GM12891 (cell line): Measurements from ENCODE around the gene COP1.
"Not testable (repeated sequence)": the region's sequence is repeated elsewhere in the genome, so short reads cannot be mapped to it uniquely, and the experiment has no call there.

Experiments
- DNase-seq: peaks from one replicate; pipeline ENCODE4 v3.0.0; 2011; ENCODE audit warnings: low spot score; ENCODE audit not compliant: insufficient read length
- FAIRE-seq: peaks from 2 replicates; lab custom pipeline; 2011; peaks lifted over from hg19 to GRCh38; lab: Jason Lieb, UNC
- PAX5 ChIP-seq: IDR thresholded peaks from 2 replicates; pipeline ENCODE4 v1.6.1; 2011; ENCODE audit warnings: low read length, moderate library complexity, mild to moderate bottlenecking; ENCODE audit not compliant: insufficient read depth, severe bottlenecking
- POLR2A ChIP-seq: IDR thresholded peaks from 2 replicates; pipeline ENCODE4 v1.6.1; 2011; ENCODE audit warnings: low read depth, low read length, control low read depth
- POLR2AphosphoS5 ChIP-seq: IDR thresholded peaks from 2 replicates; pipeline ENCODE4 v1.6.1; 2011; ENCODE audit warnings: low read depth, low read length, control low read depth
- POU2F2 ChIP-seq: IDR thresholded peaks from 2 replicates; pipeline ENCODE4 v1.6.1; 2011; ENCODE audit warnings: low read depth, mild to moderate bottlenecking, control low read depth, low read length, moderate library complexity
- SPI1 ChIP-seq: IDR thresholded peaks from 2 replicates; pipeline ENCODE4 v1.6.1; 2011; ENCODE audit warnings: low read depth, low read length, control low read depth
- TAF1 ChIP-seq: IDR thresholded peaks from 2 replicates; pipeline ENCODE4 v1.6.1; 2011; ENCODE audit warnings: low read depth, low read length, control low read depth

Gene COP1

DNA sequence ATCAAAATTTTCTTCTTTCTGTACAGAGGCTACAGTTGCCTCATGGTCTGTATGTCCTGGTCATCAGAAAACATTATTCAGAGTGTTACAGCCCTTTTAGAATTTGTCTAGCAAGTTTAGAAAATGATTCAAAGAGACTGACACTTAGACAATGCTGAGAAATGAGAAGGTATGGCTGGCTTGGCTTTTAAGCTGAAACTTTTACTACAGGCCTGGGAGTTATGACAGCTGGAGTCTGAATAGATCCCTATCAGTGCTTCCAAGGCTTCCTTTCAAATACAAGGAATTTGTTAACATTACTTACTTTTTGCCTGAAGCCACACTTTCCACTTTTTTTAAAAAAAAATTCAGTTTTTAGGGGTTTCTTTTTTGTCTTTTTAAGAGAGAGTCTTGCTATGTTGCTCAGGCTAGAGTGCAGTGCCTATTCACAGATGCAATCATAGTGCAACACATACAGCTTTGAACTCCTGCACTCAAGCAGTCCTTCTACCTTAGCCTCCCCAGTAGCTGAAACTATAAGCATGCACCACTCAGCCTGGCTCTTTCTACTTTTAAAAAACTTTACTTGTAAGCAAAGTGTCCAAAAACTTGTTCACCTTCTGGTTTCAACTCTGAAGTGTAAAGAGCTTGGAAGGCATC, 10.5 kb upstream of the COP1 start:
- FAIRE-seq (no peak), DNase-seq (no peak)
- no peak for TF ChIP-seq SPI1
- no peak for TF ChIP-seq TAF1
- no peak for TF ChIP-seq POLR2A
- TF ChIP-seq POLR2AphosphoS5: no peak
- TF ChIP-seq POU2F2: no peak
- no peak for TF ChIP-seq PAX5

DNA sequence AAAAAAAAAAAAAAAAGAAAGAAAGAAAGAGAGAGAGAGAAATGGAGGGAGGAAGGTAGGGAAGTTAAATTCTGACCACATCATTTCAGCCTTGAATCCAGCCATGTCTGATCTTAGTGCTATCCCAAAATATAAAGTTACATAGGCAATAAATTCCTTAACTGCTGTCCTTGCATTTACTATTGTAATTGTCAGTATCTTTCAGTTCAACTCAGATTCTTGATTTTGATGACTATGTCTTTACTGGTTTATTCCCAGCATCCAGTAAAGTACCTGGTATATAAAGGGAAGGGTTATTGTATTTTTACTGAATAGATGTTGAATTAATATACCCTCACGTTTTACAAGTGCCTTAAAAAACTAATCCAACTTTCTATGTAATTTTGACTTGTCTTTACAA, 8.9 kb upstream of the COP1 start:
- TF ChIP-seq SPI1: no peak
- no peak for TF ChIP-seq POU2F2
- DNase-seq: no peak
- FAIRE-seq: no peak

DNA sequence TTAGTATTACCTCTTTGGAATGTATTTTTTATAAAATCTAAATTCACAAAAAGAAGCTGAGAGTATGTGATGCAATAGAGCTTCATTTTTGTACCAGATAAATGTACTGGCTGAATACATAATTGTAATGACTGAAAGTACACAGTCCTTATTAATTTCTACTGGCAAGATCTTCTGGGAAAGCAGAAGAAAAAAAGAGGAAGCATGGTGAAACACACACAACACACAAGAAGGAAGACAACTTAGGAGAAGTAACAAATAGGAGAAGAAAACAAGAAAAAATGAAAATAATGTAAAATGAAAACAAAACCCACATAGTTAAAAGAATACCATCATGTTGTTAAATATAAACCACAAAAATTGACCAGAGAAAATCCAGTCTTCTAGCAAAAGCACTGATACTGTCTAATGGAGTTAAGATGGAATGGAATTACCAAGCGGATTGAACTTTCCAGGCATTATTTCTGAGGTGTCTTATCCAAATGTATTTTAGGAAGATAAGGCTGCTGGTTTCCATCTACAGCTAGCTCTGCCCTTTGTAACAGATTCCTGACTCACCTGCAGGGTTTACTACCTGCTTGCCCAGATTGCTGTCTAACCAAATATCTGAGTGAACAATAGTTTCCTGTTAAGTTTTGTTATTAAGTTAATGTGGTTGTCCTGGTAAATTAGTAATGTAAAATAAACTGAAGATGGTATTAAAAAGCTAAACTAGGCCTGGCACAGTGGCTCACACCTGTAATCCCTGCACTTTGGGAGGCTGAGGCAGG, 4.5 kb upstream of the COP1 start:
- no peak for DNase-seq
- TF ChIP-seq PAX5: no peak
- TF ChIP-seq POLR2A: no peak
- TF ChIP-seq SPI1: no peak
- no peak for TF ChIP-seq POLR2AphosphoS5
- no peak for FAIRE-seq

DNA sequence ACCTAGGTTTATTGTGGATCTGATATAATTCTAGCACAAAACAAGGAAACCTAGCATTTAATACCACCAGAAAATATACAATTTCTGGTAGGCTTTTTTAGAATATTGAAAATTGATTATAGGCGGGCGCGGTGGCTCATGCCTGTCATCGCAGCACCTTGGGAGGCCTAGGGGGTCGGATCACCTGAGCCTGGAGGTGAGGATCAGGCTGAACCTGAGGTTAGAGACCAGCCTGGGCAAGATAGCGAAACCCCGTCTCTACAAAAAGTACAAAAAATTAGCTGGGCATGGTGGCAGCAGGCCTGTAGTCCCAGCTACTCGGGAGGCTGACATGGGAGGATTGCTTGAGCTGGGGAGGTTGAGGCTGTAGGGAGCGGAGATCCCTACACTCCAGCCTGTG, 948 bp upstream of the COP1 start:
- no peak for DNase-seq
- no peak for FAIRE-seq
- TF ChIP-seq POLR2AphosphoS5 (no peak), POU2F2 (no peak), POLR2A (no peak), TAF1 (no peak), PAX5 (no peak), SPI1 (no peak)

DNA sequence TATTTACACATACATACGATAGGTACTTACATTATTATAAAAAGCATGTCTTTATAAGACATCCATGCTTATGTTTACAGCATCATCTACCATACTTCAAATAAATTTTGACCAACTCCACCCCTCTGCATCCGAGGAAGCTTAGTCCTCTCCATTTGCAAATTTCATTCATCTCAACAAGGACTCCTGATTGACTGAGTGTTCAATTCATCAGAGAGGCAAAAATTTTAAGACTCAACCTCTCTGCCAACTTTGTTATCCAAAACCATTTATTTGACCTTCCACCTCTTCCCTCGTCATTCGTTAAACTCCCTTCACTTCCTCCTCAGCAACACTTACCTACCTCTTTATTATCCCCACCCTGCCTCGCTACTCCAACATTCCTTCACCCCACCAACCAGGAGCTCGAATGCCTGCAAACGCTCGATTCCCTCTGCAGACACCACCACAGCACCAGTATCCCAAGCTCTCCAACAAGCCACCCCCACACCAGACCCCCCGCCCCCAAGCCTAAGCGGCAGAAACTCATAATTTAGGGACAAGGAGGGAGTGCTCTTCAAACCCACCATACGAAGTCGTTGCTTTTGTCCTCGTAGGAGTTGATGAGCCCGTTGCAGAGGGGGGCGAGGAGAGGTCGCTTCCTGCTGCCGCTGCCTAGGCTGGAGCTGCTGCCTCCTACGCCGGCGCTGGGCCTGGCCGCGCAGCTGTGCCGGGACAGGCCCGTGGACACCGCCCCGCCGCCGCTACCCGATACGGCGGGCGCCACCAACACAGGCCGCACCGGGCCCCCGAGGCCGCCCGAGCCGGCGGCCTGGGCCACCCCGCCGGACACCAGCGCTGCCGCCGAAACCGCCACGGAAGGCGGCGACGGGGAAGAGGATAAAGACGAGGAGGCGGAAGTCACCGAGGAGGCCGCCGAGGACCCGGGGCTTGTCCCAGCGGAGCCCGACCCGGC, 803 bp downstream of the COP1 start:
- FAIRE-seq (peak; percentile 47), DNase-seq (peak; percentile 31)
- TF ChIP-seq POLR2AphosphoS5: no peak
- TF ChIP-seq PAX5: no peak
- TF ChIP-seq TAF1: no peak
- no peak for TF ChIP-seq SPI1
- TF ChIP-seq POLR2A: no peak
- TF ChIP-seq POU2F2: no peak

DNA sequence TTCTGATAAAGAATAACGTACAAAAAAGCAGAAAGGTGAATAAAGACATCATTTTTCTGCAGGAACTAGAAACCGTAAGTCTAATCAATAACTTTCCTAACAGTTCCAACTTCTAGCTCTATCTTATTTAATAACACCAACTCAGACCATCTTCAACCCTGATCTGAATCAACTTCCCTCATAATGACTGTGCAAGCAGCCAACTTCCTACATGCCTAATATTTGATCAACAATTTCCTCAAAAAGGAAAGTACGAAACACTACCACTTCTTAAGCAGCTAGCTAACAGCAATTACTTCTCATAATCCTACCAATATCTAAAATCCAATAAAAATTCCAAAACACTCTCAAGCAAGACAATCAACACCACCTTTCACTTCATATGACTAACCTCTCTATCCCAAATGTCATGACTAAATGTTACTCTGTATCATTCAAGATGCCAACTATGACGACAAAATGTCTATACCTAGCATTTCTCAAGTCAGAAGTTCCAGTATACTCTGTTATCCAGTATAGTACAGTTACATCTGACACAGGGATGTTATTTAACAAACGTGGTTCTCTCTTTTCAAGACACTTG, 1.7 kb downstream of the COP1 start:
- DNase-seq (no peak), FAIRE-seq (peak; percentile 5)
- TF ChIP-seq TAF1 (no peak), PAX5 (no peak), POLR2A (no peak)

DNA sequence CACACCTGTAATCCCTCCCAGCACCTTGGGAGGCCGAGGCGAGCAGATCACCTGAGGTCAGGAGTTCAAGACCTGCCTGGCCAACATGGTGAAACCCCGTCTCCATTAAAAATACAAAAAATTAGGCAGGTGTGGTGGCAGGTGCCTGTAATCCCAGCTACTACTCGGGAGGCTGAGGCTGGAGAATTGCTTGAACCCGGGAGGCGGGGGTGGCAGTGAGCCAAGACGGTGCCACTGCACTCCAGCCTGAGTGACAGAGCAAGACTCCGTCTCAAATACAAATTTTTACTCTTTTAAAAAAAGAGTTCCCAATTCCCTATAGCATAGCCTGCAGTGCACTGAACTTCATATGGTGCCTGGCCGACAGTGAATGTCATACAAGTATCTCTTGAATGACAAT, 2.4 kb downstream of the COP1 start:
- DNase-seq, FAIRE-seq: not testable (repeated sequence)

DNA sequence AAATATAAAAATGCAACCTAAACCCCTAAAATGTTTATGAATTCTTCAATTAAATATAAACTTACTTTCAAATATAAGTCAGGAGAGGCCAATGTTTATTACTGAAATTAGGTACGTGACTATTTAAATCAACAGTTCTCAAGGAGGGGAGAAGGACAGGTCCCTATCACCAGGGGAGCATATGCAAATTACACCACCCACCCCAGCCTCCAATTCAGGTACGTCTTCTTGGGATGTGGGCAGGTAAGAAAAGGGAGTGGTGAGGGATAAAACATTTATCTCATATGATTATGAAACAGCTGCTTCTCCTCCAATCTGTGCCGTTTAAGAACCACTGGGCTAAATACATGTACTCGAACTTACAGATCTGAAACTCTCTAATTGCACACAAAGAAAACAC, 3.4 kb downstream of the COP1 start:
- no peak for FAIRE-seq
- TF ChIP-seq POU2F2 (peak; percentile 71; the same call in 1 of the 2 replicates), PAX5 (no peak), SPI1 (0 out of 2 replicates have a peak, but pooled peaks have one; percentile 5), TAF1 (no peak)
- no peak for DNase-seq

DNA sequence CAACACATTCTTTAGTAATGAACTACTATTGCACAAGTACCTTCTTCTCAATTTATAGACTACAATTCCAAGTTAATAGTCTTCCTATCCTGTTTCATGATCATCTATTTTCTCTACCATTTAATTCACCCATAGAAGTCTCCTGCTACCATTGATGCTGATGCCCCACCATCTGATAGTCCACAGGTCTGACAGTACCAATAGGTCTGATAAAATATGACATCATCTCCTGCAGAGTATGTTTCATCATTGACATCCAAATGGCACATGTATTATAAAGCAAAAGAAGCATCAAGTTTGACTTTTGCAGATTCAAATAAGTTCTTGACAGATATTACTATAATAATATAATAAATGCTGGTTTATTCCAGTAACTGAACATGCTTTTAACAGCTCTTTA, 5.5 kb downstream of the COP1 start:
- no peak for DNase-seq
- FAIRE-seq: no peak
- TF ChIP-seq SPI1 (no peak), POLR2A (no peak), PAX5 (no peak), POU2F2 (no peak), TAF1 (no peak), POLR2AphosphoS5 (no peak)

DNA sequence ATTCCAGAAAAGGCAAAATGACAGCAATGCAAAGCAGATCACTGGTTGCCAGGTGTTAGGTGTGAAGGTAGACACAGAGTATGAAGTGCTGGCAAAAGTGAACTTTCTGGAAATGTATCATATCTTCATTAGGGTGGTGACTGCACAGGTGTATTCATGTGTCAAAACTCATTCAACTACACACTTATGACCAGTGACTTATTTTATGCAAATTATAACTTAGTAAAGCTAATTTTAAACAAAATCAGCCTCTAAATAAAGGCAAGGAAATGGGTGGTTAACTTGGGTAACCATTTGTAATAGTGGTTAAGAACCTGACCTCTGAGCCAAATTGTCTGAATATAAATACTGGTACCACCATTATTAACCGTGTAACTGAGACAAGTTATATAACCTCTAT, 7.4 kb downstream of the COP1 start:
- TF ChIP-seq POLR2AphosphoS5: no peak
- TF ChIP-seq PAX5: no peak
- TF ChIP-seq POLR2A: no peak
- no peak for TF ChIP-seq SPI1
- TF ChIP-seq POU2F2: no peak
- TF ChIP-seq TAF1: no peak
- DNase-seq (no peak), FAIRE-seq (peak; percentile 58)
